Activated CD8-positive, alpha-beta memory T cell treated with anti-CD3 and anti-CD28 coated beads for 48 hours (primary cell): Measurements from ENCODE around the gene SUCNR1.
"Not testable (repeated sequence)": the region's sequence is repeated elsewhere in the genome, so short reads cannot be mapped to it uniquely, and the experiment has no call there.

Experiments used
- DNase-seq, 3 experiments: peaks; one replicate each; pipeline ENCODE4 v3.0.0-alpha.2; 2020; ENCODE audit warnings: low read depth in 2 of 3, low spot score in 2 of 3

SUCNR1 gene

GRCh38 chr3:151871639-151872468 is 1.6 kb upstream of the SUCNR1 start:
- DNase-seq, result no peak

GRCh38 chr3:151874079-151874478 is 636 bp downstream of the SUCNR1 start:
- not testable (repeated sequence) for DNase-seq

GRCh38 chr3:151875759-151876158 is 2.3 kb downstream of the SUCNR1 start:
- no peak for DNase-seq

- no peak for DNase-seq
Observed at GRCh38 chr3:151877269-151877668, 3.8 kb downstream of the SUCNR1 start.

- no peak for DNase-seq
Observed at GRCh38 chr3:151878465-151878864, 5.0 kb downstream of the SUCNR1 start.

- no peak for DNase-seq
Observed at GRCh38 chr3:151879037-151879436, 5.6 kb downstream of the SUCNR1 start.

GRCh38 chr3:151879679-151880415 is 6.4 kb downstream of the SUCNR1 start:
- no peak for DNase-seq

GRCh38 chr3:151880416-151880690 is 6.9 kb downstream of the SUCNR1 start:
- no peak for DNase-seq

GRCh38 chr3:151881137-151881536 is 7.7 kb downstream of the SUCNR1 start:
- no peak for DNase-seq

- not testable (repeated sequence) for DNase-seq
Observed at GRCh38 chr3:151885397-151885796, 12.0 kb downstream of the SUCNR1 start.

GRCh38 chr3:151887450-151888211 is 14.2 kb downstream of the SUCNR1 start:
- DNase-seq, result not testable (repeated sequence)

GRCh38 chr3:151890721-151891141 is 17.3 kb downstream of the SUCNR1 start:
- DNase-seq, result no peak

- no peak for DNase-seq
Observed at GRCh38 chr3:151891721-151892120, 18.3 kb downstream of the SUCNR1 start.

- DNase-seq, result no peak
Observed at GRCh38 chr3:151894219-151894618, 20.8 kb downstream of the SUCNR1 start.

GRCh38 chr3:151895478-151896241 is 22.2 kb downstream of the SUCNR1 start:
- DNase-seq, result no peak

GRCh38 chr3:151896246-151897012 is 23.0 kb downstream of the SUCNR1 start:
- no peak for DNase-seq

- not testable (repeated sequence) for DNase-seq
Observed at GRCh38 chr3:151898121-151898520, 24.7 kb downstream of the SUCNR1 start.

GRCh38 chr3:151898564-151899261 is 25.3 kb downstream of the SUCNR1 start:
- not testable (repeated sequence) for DNase-seq

- no peak for DNase-seq
Observed at GRCh38 chr3:151899996-151900395, 26.6 kb downstream of the SUCNR1 start.

- no peak for DNase-seq
Observed at GRCh38 chr3:151900460-151900859, 27.0 kb downstream of the SUCNR1 start.
